RWPE2 (cell line): ENCODE data around the gene LMLN.
A peak's percentile ranks its signal among the peaks of the same experiment; 100 is the strongest.

ENCODE experiments used
- ATAC-seq: fragments of 200-7000 bp; cut with Tn5 transposase; 3 replicates; pipeline ENCODE4 v1.9.1; 2021; ENCODE audit warnings: low read depth
- DNase-seq: peaks from one replicate; pipeline ENCODE4 v3.0.0-alpha.2; 2020; ENCODE audit warnings: low spot score
- H3K27ac ChIP-seq: fragments of 450-650 bp; 2 replicates; pipeline ENCODE4 v1.5.1; 2017; ENCODE audit warnings: mild to moderate bottlenecking; ENCODE audit not compliant: poor library complexity, severe bottlenecking
- H3K27me3 ChIP-seq: fragments of 250-450 bp; sonication (Bioruptor Pico); 2 replicates; pipeline ENCODE4 v1.5.1; 2021; ENCODE audit warnings: mild to moderate bottlenecking, moderate library complexity; ENCODE audit not compliant: insufficient read depth, poor library complexity, severe bottlenecking
- H3K36me3 ChIP-seq: fragments of 250-450 bp; sonication (Bioruptor Pico); 2 replicates; pipeline ENCODE4 v1.5.1; 2020; ENCODE audit warnings: low read depth, mild to moderate bottlenecking, moderate library complexity
- H3K4me1 ChIP-seq: fragments of 250-450 bp; sonication (Bioruptor Pico); 2 replicates; pipeline ENCODE4 v1.5.1; 2021; ENCODE audit warnings: mild to moderate bottlenecking, moderate library complexity; ENCODE audit not compliant: insufficient read depth, poor library complexity, severe bottlenecking
- H3K4me3 ChIP-seq: fragments of 250-450 bp; sonication (Bioruptor Pico); 2 replicates; pipeline ENCODE4 v1.5.1; 2021; ENCODE audit warnings: mild to moderate bottlenecking, moderate library complexity; ENCODE audit not compliant: severe bottlenecking
- H3K9me3 ChIP-seq: fragments of 250-450 bp; sonication (Bioruptor Pico); 2 replicates; pipeline ENCODE4 v1.5.1; 2021; ENCODE audit warnings: mild to moderate bottlenecking, moderate library complexity; ENCODE audit not compliant: severe bottlenecking
- CTCF ChIP-seq: fragments of 450-650 bp; IDR thresholded peaks from one replicate; pipeline ENCODE4 v1.5.1; 2017; ENCODE audit warnings: mild to moderate bottlenecking, moderate library complexity; ENCODE audit not compliant: poor library complexity, severe bottlenecking

LMLN gene

GRCh38 chr3:198071602-198072287 is 111.7 kb downstream of the LMLN start:
- H3K4me1 ChIP-seq, result peaks cover 4% of the 10 kb centered on the region
- peaks cover 72% of the 10 kb centered on the region for H3K27me3 ChIP-seq
- H3K4me3 ChIP-seq, result no peak overlapping the region
- H3K36me3 ChIP-seq, result no peaks in the 10 kb centered on the region
- H3K27ac ChIP-seq, result no peak overlapping the region
- peak; percentile 100 for ATAC-seq
- peak; percentile 39 for DNase-seq
- no peaks in the 10 kb centered on the region for H3K9me3 ChIP-seq
- peak; percentile 21 for TF ChIP-seq CTCF

- Histone ChIP-seq H3K27me3 (peaks cover 92% of the 10 kb centered on the region), H3K9me3 (no peaks in the 10 kb centered on the region), H3K4me1 (no peaks in the 10 kb centered on the region), H3K36me3 (no peaks in the 10 kb centered on the region), H3K27ac (no peak overlapping the region), H3K4me3 (no peak overlapping the region)
- no peak for TF ChIP-seq CTCF
- no peak for DNase-seq
- no peak for ATAC-seq
Observed at GRCh38 chr3:198076722-198077308, 116.8 kb downstream of the LMLN start.

- H3K4me1 ChIP-seq, result no peaks in the 10 kb centered on the region
- H3K27ac ChIP-seq, result no peak overlapping the region
- TF ChIP-seq CTCF, result no peak
- peaks cover 88% of the 10 kb centered on the region for H3K27me3 ChIP-seq
- ATAC-seq, result peak; percentile 55
- peak overlapping the region; percentile 23 for H3K4me3 ChIP-seq
- H3K36me3 ChIP-seq, result no peaks in the 10 kb centered on the region
- no peak for DNase-seq
- no peaks in the 10 kb centered on the region for H3K9me3 ChIP-seq
Observed at GRCh38 chr3:198079771-198080520, 119.9 kb downstream of the LMLN start.

GRCh38 chr3:198080521-198081384 is 120.7 kb downstream of the LMLN start:
- DNase-seq (peak; percentile 61), ATAC-seq (peak; percentile 90)
- Histone ChIP-seq H3K27me3 (peaks cover 88% of the 10 kb centered on the region), H3K9me3 (no peaks in the 10 kb centered on the region), H3K4me3 (peak overlapping the region; percentile 23), H3K4me1 (no peaks in the 10 kb centered on the region), H3K27ac (no peak overlapping the region), H3K36me3 (no peaks in the 10 kb centered on the region)
- peak; percentile 92 for TF ChIP-seq CTCF
